C4-2B (cell line): ENCODE data around the gene DDT.
"Not testable (repeated sequence)": the region's sequence is repeated elsewhere in the genome, so short reads cannot be mapped to it uniquely, and the experiment has no call there.

Experiments used
- ZFX ChIP-seq: fragments of 450-650 bp; IDR thresholded peaks from 2 replicates; pipeline ENCODE4 v1.6.1; 2017
- TF ChIP-seq, protein P1 (sequence below): fragments of 450-650 bp; conservative IDR thresholded peaks from 2 replicates; pipeline ENCODE4 v1.5.1; 2017; ENCODE audit warnings: mild to moderate bottlenecking

DNA sequence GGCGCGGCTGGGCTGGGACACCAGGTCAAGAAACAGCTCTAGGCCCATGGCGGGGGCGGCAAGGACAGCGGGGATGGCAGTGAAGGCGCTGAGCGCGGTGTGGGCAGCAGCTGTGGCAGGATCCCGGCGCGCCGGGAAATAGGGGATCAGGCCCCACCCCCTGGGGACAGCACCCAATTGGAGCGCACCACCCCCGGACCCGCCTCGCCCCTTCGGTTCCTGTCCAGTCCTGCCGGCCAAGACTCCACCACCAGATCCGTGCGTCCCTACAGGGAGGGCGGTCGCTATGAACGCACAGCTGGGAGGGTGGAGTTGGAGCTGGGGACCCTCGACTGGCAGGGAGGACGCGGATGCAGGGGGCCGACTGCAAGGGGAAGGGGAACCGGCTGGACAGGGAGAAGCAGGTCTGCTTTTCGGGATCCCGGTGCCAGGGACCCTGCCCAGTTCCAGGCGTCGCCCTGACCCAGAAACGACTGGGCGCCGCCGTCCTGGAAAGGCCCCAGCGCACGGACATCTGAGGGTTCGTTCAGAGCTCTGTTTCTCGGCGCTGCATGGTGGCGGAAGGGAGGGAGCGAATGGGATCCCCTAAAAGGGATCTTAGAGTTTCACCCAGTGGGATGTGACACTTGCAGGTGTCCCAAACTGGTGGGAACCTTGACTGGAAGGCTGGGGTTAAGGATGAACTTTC lies 13.0 kb downstream of the DDT start, which contains the start of gene GSTT2B:
- TF ChIP-seq, protein P1, sequence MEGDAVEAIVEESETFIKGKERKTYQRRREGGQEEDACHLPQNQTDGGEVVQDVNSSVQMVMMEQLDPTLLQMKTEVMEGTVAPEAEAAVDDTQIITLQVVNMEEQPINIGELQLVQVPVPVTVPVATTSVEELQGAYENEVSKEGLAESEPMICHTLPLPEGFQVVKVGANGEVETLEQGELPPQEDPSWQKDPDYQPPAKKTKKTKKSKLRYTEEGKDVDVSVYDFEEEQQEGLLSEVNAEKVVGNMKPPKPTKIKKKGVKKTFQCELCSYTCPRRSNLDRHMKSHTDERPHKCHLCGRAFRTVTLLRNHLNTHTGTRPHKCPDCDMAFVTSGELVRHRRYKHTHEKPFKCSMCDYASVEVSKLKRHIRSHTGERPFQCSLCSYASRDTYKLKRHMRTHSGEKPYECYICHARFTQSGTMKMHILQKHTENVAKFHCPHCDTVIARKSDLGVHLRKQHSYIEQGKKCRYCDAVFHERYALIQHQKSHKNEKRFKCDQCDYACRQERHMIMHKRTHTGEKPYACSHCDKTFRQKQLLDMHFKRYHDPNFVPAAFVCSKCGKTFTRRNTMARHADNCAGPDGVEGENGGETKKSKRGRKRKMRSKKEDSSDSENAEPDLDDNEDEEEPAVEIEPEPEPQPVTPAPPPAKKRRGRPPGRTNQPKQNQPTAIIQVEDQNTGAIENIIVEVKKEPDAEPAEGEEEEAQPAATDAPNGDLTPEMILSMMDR = not testable (repeated sequence)
- TF ChIP-seq ZFX = not testable (repeated sequence)
